ENCODE data around the gene ADAM12. TPM values are rescaled to one million over a fixed set of nuclear protein-coding genes. Genes with fewer than 3 reads are reported as not detected.

The ADAM12 gene
- total and polyA plus RNA-seq, 2 donors (not counting 3 experiments of a cell fraction or from before 2014, with no cell fraction given) = 0.22 to 0.33 TPM

DNA sequence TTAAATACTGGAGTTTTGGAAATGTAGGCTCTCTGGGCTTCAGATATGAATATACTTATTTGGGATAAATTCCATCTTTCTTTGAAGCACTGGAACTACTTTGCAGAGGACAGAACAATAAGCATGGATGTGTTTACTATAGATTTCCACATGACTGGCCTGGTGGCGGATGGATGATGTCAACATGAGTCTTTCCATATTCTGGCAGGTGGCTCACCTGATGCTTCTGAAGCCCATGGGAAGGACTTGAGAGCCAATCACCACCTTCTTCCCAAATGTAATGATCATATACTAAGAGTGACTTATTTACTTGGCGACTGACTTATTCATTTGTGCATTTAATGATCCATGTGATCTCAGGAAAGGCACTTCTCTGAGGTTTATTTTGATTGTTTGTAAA lies 381.4 kb downstream of the ADAM12 start:
- DNase-seq (ENCODE audit: low read depth, low spot score) = no peak

More for the DNA sequence above, 381.4 kb downstream of the ADAM12 start:
- H3K9me1 ChIP-seq (replicated peaks; ENCODE audit: control insufficient read depth, extremely low read depth, insufficient read depth, low read length) = no peaks in the 10 kb centered on the region
- no peaks in the 10 kb centered on the region for H3K9me3 ChIP-seq (replicated peaks; ENCODE audit: control insufficient read depth, insufficient read depth, low read length)
- H3K27me3 ChIP-seq (ENCODE audit: control insufficient read depth in 2 of 2, insufficient read depth in 2 of 2, low read length in 2 of 2) = no peaks in the 10 kb centered on the region
- no peak for FAIRE-seq
- ChIA-PET CTCF (interaction anchor here (1.5 kb wide), 1 partner anchor 91 kb away, joined by 3 read pairs; no protein-coding TSS in a partner anchor), POLR2A (no interaction called here)
- no peak for TF ChIP-seq JUN (IDR thresholded peaks at IDR 0.05; ENCODE audit: borderline replicate concordance, insufficient read depth, insufficient read length, low read depth)
- TF ChIP-seq, protein P1, sequence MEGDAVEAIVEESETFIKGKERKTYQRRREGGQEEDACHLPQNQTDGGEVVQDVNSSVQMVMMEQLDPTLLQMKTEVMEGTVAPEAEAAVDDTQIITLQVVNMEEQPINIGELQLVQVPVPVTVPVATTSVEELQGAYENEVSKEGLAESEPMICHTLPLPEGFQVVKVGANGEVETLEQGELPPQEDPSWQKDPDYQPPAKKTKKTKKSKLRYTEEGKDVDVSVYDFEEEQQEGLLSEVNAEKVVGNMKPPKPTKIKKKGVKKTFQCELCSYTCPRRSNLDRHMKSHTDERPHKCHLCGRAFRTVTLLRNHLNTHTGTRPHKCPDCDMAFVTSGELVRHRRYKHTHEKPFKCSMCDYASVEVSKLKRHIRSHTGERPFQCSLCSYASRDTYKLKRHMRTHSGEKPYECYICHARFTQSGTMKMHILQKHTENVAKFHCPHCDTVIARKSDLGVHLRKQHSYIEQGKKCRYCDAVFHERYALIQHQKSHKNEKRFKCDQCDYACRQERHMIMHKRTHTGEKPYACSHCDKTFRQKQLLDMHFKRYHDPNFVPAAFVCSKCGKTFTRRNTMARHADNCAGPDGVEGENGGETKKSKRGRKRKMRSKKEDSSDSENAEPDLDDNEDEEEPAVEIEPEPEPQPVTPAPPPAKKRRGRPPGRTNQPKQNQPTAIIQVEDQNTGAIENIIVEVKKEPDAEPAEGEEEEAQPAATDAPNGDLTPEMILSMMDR (IDR thresholded peaks at IDR 0.05; ENCODE audit: extremely low read depth in 1 of 2, insufficient read depth in 1 of 2, low read depth in 1 of 2, low read length in 2 of 2) = no peak
- TF ChIP-seq POLR2AphosphoS5 (IDR thresholded peaks at IDR 0.05; ENCODE audit: insufficient read depth, low read depth, low read length) = no peak
- TF ChIP-seq GATA2 (IDR thresholded peaks at IDR 0.05; ENCODE audit: insufficient read depth, insufficient read length, low read depth, low read length) = no peak
- TF ChIP-seq EZH2 (IDR thresholded peaks at IDR 0.05; ENCODE audit: borderline replicate concordance, low read depth, low read length, severe bottlenecking) = no peak
- TF ChIP-seq POLR2A (IDR thresholded peaks at IDR 0.05; ENCODE audit: low read depth, low read length) = no peak
- TF ChIP-seq MYC (IDR thresholded peaks at IDR 0.05; ENCODE audit: low read depth, low read length) = no peak
- TF ChIP-seq, protein P2, sequence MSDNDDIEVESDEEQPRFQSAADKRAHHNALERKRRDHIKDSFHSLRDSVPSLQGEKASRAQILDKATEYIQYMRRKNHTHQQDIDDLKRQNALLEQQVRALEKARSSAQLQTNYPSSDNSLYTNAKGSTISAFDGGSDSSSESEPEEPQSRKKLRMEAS (IDR thresholded peaks at IDR 0.05; ENCODE audit: insufficient read depth, insufficient read length) = no peak
- no peak for TF ChIP-seq FOS (IDR thresholded peaks at IDR 0.05; ENCODE audit: borderline replicate concordance, insufficient read depth, low read length)
- no peak overlapping the region for H3K4me2 ChIP-seq (ENCODE audit: insufficient read depth, low read length)
- H4K20me1 ChIP-seq (replicated peaks; ENCODE audit: control insufficient read depth, extremely low read depth, insufficient read depth, low read length) = no peaks in the 10 kb centered on the region
- BruUV-seq (replicated peaks) = no TSS peak
- intact Hi-C loops (cut with micrococcal nuclease) (no loop called here), dilution Hi-C loops (cut with MboI; ENCODE audit: extremely low pct_ligation_motif_present, low sequenced_read_pairs) (no loop called here)
- no peak overlapping the region for H2AFZ ChIP-seq (ENCODE audit: low read depth, low read length)
- no peak overlapping the region for H3K27ac ChIP-seq (ENCODE audit: insufficient read depth, low read depth, low read length)
- H3K9ac ChIP-seq (replicated peaks; ENCODE audit: extremely low read depth, insufficient read depth, low read length) = no peak overlapping the region
- no peaks in the 10 kb centered on the region for H3K79me2 ChIP-seq (ENCODE audit: control insufficient read depth, insufficient read depth, low read length)
- no peak overlapping the region for H3K4me3 ChIP-seq (replicated peaks in 1 of 3; ENCODE audit: insufficient read depth in 1 of 3, low read depth in 1 of 3, low read length in 3 of 3)
- H3K4me1 ChIP-seq (ENCODE audit: control insufficient read depth, extremely low read depth, insufficient read depth, low read length) = no peaks in the 10 kb centered on the region
- no peaks in the 10 kb centered on the region for H3K36me3 ChIP-seq (ENCODE audit: control insufficient read depth in 2 of 2, extremely low read depth in 1 of 2, insufficient read depth in 2 of 2, low read length in 2 of 2)
